Thymus (tissue), 11 donors: ENCODE results near the gene GPD1L. TPM values are rescaled to one million over a fixed set of nuclear protein-coding genes. Genes with fewer than 3 reads are reported as not detected.
"Not testable (repeated sequence)": the region's sequence is repeated elsewhere in the genome, so short reads cannot be mapped to it uniquely, and the experiment has no call there.

Experiments
- DNase-seq, 9 donors: peaks; one replicate each; pipeline ENCODE4 v3.0.0-alpha.2; 2013; ENCODE audit warnings: low spot score in 9 of 9, low read depth in 6 of 9, missing footprints in 1 of 9
- H3K27ac ChIP-seq, 2 donors: one replicate each; pipeline ENCODE4 v1.5.1; 2013; ENCODE audit warnings: control low read depth in 1 of 2, low read depth in 1 of 2, low read length in 1 of 2, mild to moderate bottlenecking in 1 of 2, moderate library complexity in 1 of 2
- H3K27me3 ChIP-seq, 2 donors: one replicate each; pipeline ENCODE4 v1.5.1; 2013; ENCODE audit warnings: low read length in 1 of 2; ENCODE audit not compliant: control insufficient read depth in 2 of 2, insufficient read depth in 1 of 2
- H3K36me3 ChIP-seq, 2 donors: one replicate each; pipeline ENCODE4 v1.5.1; 2013; ENCODE audit warnings: low read length in 1 of 2, mild to moderate bottlenecking in 1 of 2, moderate library complexity in 1 of 2; ENCODE audit not compliant: control insufficient read depth in 2 of 2, insufficient read depth in 2 of 2
- H3K4me1 ChIP-seq, 2 donors: one replicate each; pipeline ENCODE4 v1.5.1; 2013; ENCODE audit warnings: low read length in 2 of 2; ENCODE audit not compliant: control insufficient read depth in 2 of 2, insufficient read depth in 2 of 2
- H3K4me3 ChIP-seq, 2 donors: one replicate each; pipeline ENCODE4 v1.5.1; 2013; ENCODE audit warnings: low read length in 2 of 2, control low read depth in 1 of 2, mild to moderate bottlenecking in 1 of 2
- H3K9me3 ChIP-seq, 2 donors: one replicate each; pipeline ENCODE4 v1.5.1; 2013; ENCODE audit warnings: low read length in 1 of 2, mild to moderate bottlenecking in 1 of 2; ENCODE audit not compliant: control insufficient read depth in 2 of 2, insufficient read depth in 1 of 2
- WGBS: extraction: QIAGEN DNeasy Blood & Tissue Kit; methylation state at CpG from one replicate; pipeline ENCODE4 v1.1.7; 2013; 5-methylcytosine and 5-hydroxymethylcytosine counted together
- polyA plus RNA-seq: library from polyadenylated mRNA; stranded (reverse); fragments of 200-250 nt; gene quantifications from one replicate; pipeline ENCODE4 v1.2.3, GENCODE V29; 2013
- total RNA-seq: library from RNA; stranded (reverse); fragments of 120-200 nt; gene quantifications from one replicate; pipeline ENCODE4 v1.2.4, GENCODE V29; 2013
- donor health status: healthy.

Gene GPD1L
- total and polyA plus RNA-seq, 2 donors: 6.8 to 12.7 TPM

DNA sequence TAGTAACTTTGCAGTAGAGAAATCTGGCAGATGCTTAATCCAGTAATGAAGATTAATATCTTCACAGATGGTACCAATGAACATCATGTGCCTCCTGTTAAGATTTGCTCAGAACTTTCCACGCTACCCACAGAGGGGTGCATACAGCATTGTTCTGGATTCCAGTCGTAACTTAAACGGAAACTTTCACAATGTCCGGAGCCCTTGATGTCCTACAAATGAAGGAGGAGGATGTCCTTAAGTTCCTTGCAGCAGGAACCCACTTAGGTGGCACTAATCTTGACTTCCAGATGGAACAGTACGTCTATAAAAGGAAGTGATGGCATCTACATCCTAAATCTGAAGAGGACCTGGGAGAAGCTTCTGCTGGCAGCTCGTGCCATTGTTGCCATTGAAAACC lies 84.1 kb downstream of the GPD1L start:
- not testable (repeated sequence) for DNase-seq, H3K4me1 ChIP-seq, H3K27me3 ChIP-seq, H3K9me3 ChIP-seq, H3K27ac ChIP-seq, H3K36me3 ChIP-seq, H3K4me3 ChIP-seq
- whole genome bisulfite sequencing: 94% methylated on average over 6 of the region's 6 CpGs

DNA sequence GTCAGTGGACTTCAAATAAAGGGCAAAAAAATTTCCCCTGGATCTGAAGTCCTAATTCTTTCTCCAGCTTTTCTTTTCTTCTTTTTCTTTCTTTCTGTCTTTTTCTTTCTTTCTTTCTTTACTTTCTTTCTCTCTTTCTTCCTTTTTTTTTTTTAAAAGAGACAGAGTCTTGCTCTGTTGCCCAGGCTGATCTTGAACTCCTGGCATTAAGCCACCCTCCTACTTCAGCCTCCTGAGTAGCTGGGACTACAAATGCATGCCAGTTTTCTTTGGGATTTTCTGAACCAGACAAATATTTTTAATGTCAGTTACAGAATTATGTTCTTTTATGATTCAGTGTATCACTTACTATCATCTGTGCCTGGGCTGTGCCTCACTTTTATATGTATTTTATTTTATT lies 86.7 kb downstream of the GPD1L start:
- Histone ChIP-seq H3K9me3 (no peaks in the 10 kb centered on the region), H3K27ac (no peak overlapping the region), H3K27me3 (no peaks in the 10 kb centered on the region), H3K36me3 (no peaks in the 10 kb centered on the region), H3K4me3 (no peak overlapping the region), H3K4me1 (no peaks in the 10 kb centered on the region)
- DNase-seq: no peak

DNA sequence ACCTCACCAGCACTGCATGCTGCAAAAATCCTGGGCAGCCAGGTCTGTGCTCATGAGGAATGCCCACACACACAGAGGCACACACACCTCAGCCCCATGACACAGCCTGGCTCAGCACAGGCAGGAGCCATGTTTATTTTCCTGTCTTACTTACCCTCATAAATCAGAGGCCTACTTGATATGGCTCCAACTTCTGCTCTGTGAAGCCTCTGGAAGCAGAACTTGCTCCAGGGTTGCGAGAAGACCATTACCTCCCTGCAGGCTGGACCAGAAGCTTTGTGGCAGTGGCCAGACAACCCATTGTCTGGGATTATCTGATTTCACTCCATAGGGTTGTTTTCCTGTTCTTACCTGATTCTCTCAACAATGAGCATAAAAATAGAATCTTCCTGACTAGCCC lies 88.2 kb downstream of the GPD1L start:
- no peaks in the 10 kb centered on the region for H3K36me3 ChIP-seq
- no peaks in the 10 kb centered on the region for H3K4me1 ChIP-seq
- WGBS: 100% methylated on average over 1 of the region's 1 CpG
- H3K4me3 ChIP-seq: no peak overlapping the region
- no peak for DNase-seq
- no peaks in the 10 kb centered on the region for H3K9me3 ChIP-seq
- no peak overlapping the region for H3K27ac ChIP-seq
- no peaks in the 10 kb centered on the region for H3K27me3 ChIP-seq

DNA sequence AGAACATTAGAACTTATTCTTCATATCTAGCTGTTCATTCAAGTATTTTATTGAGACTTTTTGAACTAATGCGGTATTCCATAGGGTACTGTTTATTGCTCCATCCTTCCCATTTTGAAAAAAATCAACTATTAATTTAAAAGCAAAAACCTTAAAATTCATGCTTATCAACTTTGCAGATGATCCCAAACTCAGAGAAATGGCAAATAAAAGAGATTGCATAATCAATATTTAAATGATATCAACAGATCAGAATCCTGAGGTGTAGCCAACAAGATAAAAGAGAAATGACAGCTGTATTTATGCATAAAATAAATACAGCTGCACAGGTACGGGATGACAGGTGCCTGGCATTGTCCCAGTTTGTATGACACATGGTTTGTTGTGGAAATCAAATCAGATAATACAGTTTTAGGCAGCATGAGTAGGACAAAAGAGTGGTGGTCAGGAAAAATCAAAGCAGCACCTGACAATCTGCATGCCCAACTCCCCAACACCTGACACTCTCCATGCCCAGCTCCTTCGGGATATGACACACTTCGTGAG lies 89.6 kb downstream of the GPD1L start:
- Histone ChIP-seq H3K4me3 (no peak overlapping the region), H3K4me1 (no peaks in the 10 kb centered on the region), H3K9me3 (no peaks in the 10 kb centered on the region), H3K27me3 (no peaks in the 10 kb centered on the region), H3K27ac (no peak overlapping the region), H3K36me3 (no peaks in the 10 kb centered on the region)
- 94% methylated on average over 4 of the region's 4 CpGs for WGBS
- DNase-seq: no peak

DNA sequence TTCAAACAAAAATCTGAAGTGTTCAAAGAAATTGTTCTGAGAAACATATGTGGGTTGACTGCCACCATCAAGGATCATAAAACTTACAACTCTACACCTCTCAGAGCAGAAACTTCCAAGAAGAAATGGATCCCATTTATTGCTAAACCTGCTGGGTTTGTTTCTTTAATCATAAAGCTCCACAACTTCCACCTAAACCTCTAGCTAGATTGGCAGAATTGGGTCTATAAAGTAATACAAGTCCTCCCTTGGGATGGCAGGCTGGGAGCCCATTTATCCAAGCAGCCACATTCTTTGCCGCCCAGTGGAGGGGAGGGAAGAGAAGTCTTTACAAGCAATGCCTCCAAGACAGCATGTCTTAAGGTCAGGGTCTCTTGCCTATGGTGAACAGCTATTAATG lies 91.6 kb downstream of the GPD1L start:
- Histone ChIP-seq H3K4me3 (no peak overlapping the region), H3K36me3 (no peaks in the 10 kb centered on the region), H3K4me1 (no peaks in the 10 kb centered on the region), H3K27me3 (peaks cover 0 to 2% of the 10 kb centered on the region in 2 donors), H3K9me3 (no peaks in the 10 kb centered on the region), H3K27ac (no peak overlapping the region)
- DNase-seq: no peak
- 97% methylated on average over 1 of the region's 1 CpG for WGBS

DNA sequence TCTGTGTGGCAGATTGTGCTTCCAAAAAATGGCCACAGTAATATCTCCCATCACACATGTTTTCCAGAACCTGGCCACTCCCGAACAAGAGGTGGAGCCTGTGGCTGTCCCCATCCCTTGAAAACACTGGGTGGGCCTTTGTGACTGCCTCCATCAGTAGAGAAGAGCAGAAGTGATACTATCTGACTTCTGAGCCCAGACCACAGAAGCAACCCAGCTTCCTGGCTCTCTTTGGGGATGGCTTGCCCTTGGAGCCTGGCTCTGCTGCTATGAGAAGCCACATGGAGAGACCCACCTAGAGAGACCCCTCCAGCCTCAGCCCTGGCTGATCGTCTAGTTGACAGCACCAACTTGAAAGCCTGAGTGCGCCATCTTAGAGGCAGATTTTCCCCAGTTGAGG lies 92.3 kb downstream of the GPD1L start:
- no peak for DNase-seq
- Histone ChIP-seq H3K4me1 (no peaks in the 10 kb centered on the region), H3K4me3 (no peak overlapping the region), H3K9me3 (no peaks in the 10 kb centered on the region), H3K27ac (no peak overlapping the region), H3K36me3 (no peaks in the 10 kb centered on the region), H3K27me3 (peaks cover 0 to 2% of the 10 kb centered on the region in 2 donors)
- 91% methylated on average over 3 of the region's 3 CpGs for WGBS

DNA sequence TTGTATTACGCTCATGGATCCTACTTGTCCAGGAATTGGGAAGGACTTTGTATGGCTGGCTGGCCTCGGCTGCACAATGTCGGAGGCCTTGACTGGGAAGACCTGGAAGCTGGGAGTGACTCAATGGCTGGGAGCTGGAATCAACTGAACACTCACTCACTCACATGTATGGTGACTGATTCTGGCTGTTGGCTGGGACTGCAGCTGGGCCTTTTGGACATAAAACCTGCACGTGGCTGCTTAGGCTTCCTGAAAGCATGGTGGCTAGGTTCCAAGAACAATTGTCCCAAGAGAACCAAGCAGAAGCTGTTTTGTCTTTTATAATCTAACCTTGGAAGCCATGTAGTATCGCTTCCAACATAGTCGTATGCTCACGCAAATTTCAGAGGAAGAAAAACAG lies 94.1 kb downstream of the GPD1L start:
- H3K9me3 ChIP-seq: no peaks in the 10 kb centered on the region
- H3K36me3 ChIP-seq: no peaks in the 10 kb centered on the region
- no peak overlapping the region for H3K27ac ChIP-seq
- H3K4me3 ChIP-seq: no peak overlapping the region
- no peaks in the 10 kb centered on the region for H3K4me1 ChIP-seq
- DNase-seq: no peak
- 90% methylated on average over 7 of the region's 7 CpGs for WGBS
- peaks cover 0 to 2% of the 10 kb centered on the region in 2 donors for H3K27me3 ChIP-seq

DNA sequence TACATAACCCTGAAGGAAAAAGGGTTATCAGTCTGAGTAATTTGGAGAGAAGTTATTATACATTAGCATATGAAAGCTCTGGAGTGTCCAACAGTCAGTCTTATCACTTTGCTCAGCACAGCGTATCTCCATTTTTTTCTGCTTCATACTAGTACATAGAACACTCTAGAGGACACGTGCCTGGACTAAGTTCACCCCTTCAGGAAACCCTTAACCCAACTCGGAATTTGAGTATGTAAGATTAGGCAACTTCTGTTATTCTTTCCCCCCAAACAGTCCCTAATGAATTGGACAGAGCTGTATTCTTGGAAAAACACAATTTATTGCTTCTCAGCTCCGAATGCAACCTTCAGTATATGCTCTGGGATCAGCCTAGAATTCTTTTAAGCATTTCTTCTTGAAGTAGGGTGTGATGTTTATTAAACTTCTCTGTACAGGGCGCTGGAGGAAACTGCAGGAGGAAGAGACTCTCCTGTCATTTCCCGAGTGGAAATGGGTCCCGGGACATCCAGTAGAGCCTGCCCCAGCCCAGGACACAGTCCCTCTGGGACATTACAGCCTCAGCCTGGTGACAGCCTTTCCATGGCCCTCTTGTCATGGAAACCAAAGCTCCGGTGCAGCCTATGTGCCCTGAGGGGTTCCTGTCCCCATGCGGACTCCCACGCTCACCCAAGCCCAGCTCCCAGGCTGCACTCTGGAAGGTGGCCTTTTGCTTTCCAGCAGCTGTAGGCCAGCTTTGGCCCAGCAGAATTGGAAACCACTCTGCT lies 94.8 kb downstream of the GPD1L start:
- no peak for DNase-seq
- Histone ChIP-seq H3K27ac (no peak overlapping the region), H3K36me3 (no peaks in the 10 kb centered on the region), H3K9me3 (no peaks in the 10 kb centered on the region), H3K4me3 (no peak overlapping the region), H3K27me3 (peaks cover 0 to 2% of the 10 kb centered on the region in 2 donors), H3K4me1 (no peaks in the 10 kb centered on the region)
- 88% methylated on average over 10 of the region's 10 CpGs for WGBS

DNA sequence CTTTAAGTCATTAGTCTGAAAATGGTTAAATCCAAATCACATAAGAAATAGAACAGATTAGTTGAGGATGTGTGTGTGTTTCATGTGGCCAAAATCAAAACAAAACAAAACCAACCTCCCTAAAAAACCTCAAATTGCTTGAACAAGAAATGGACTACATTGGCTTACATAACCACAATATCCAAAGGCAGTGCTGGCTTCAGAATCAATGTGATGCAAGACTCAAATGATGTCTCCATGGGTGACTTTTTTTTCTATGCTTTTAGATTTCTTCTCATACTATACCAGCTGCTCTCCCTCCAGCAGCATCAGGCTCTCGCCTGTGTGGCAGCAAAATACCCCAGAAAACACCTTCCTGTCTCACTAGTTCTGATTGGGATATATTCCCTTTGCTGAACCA lies 96.1 kb downstream of the GPD1L start:
- 95% methylated on average over 1 of the region's 1 CpG for WGBS
- H3K27ac ChIP-seq: no peak overlapping the region
- peaks cover 0 to 2% of the 10 kb centered on the region in 2 donors for H3K27me3 ChIP-seq
- no peak overlapping the region for H3K4me3 ChIP-seq
- H3K36me3 ChIP-seq: no peaks in the 10 kb centered on the region
- no peaks in the 10 kb centered on the region for H3K4me1 ChIP-seq
- DNase-seq: no peak
- H3K9me3 ChIP-seq: no peaks in the 10 kb centered on the region
